Measurements from ENCODE around the gene EPHB2. TPM values are rescaled to one million over a fixed set of nuclear protein-coding genes. Genes with fewer than 3 reads are reported as not detected.

Gene EPHB2
- total RNA-seq, 1 donor from 2014 or later: 6.0 TPM

DNA sequence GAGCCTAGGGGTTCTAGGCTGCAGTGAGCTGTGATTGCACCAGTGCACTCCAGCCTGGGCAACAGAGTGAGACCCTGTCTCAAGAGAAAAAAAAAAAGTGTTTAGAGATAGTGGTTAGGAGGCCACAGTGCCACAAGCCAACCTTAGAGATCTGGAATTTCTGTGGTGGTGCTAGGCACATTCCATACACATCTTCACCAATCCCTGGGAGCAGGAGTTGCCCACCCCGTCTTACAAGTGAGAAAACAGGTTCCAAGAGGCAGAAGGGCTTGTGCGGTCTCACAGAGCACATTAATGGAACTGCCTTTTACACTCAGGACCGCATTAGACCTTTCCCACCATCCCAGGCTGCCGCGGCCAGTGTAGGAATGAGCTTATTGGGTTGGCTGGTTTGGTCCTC, 93.2 kb downstream of the EPHB2 start:
- TF ChIP-seq, protein P1, sequence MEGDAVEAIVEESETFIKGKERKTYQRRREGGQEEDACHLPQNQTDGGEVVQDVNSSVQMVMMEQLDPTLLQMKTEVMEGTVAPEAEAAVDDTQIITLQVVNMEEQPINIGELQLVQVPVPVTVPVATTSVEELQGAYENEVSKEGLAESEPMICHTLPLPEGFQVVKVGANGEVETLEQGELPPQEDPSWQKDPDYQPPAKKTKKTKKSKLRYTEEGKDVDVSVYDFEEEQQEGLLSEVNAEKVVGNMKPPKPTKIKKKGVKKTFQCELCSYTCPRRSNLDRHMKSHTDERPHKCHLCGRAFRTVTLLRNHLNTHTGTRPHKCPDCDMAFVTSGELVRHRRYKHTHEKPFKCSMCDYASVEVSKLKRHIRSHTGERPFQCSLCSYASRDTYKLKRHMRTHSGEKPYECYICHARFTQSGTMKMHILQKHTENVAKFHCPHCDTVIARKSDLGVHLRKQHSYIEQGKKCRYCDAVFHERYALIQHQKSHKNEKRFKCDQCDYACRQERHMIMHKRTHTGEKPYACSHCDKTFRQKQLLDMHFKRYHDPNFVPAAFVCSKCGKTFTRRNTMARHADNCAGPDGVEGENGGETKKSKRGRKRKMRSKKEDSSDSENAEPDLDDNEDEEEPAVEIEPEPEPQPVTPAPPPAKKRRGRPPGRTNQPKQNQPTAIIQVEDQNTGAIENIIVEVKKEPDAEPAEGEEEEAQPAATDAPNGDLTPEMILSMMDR (IDR thresholded peaks at IDR 0.05): no peak

DNA sequence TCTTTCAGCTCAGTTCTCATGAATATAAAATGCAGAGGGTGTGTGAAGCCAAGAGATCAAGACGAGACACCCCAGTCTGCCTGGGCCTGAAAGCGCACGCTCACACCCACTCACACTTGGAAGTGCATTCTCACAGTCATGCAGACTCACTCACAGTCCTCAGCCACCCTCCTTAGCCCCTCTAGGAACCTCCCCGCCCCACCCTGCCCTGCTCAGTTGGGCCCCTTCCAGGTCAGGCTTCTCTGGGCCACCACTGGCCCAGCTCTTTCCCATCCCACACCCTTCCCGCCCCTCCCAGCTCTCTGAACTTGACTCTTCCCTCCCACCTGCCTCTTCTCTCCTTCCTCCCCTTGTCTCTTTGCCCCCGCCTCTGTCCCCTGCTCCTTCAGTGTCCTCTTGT, 93.8 kb downstream of the EPHB2 start:
- Histone ChIP-seq H3K4me1 (no peaks in the 10 kb centered on the region), H3K27ac (no peak overlapping the region), H3K36me3 (no peaks in the 10 kb centered on the region), H3K27me3 (no peaks in the 10 kb centered on the region), H3K4me3 (no peak overlapping the region), H3K9me3 (no peaks in the 10 kb centered on the region)
- DNase-seq (no peak), ATAC-seq (no peak)
- TF ChIP-seq, protein P1 (IDR thresholded peaks at IDR 0.05): no peak
- intact Hi-C loops (cut with DNase I): no loop called here

More for the DNA sequence above, 93.2 kb downstream of the EPHB2 start:
- Histone ChIP-seq H3K4me1 (no peaks in the 10 kb centered on the region), H3K36me3 (no peaks in the 10 kb centered on the region), H3K27me3 (no peaks in the 10 kb centered on the region), H3K4me3 (no peak overlapping the region), H3K9me3 (no peaks in the 10 kb centered on the region), H3K27ac (no peak overlapping the region)
- ATAC-seq: no peak
- intact Hi-C loops (cut with DNase I): no loop called here
- no peak for DNase-seq

DNA sequence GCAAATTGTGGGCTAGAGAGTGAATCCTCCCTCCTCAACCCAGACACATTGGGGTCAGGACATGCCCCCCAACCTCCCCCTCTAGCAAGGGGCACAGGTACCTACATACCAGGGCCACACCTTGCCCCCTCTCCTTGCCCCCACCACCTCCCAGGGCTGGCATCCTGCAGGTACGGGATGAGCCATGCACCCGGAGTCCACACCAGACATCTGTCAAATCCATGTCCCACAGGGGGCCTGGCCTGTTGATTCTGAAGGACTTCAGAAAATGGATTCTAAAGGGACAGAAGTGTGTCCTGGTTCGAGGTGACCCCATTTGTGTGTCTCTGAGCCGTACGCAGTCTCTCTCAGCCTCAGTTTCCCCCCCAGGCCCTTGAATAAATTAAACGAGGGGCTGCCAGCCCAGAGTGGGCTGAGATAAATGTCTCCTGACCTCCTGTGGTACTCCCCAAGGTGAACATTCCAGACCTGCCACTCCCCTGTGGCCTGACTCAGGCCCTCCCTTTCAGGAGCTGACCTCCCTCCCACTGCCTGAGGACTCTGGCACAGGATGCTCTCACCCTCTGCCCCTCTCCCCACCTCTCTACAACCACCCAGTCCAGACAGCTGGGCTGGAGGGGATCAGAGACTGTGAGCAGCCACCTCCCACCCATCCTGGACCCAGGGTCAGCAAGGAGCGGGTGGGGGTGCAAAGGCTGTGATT, 94.5 kb downstream of the EPHB2 start:
- TF ChIP-seq, protein P1 (IDR thresholded peaks at IDR 0.05): no peak
- no peaks in the 10 kb centered on the region for H3K36me3 ChIP-seq
- H3K9me3 ChIP-seq: no peaks in the 10 kb centered on the region
- H3K27me3 ChIP-seq: no peaks in the 10 kb centered on the region
- H3K4me1 ChIP-seq: no peaks in the 10 kb centered on the region
- no peak overlapping the region for H3K4me3 ChIP-seq
- H3K27ac ChIP-seq: no peak overlapping the region
- intact Hi-C loops (cut with DNase I): no loop called here
- DNase-seq (no peak), ATAC-seq (no peak)

DNA sequence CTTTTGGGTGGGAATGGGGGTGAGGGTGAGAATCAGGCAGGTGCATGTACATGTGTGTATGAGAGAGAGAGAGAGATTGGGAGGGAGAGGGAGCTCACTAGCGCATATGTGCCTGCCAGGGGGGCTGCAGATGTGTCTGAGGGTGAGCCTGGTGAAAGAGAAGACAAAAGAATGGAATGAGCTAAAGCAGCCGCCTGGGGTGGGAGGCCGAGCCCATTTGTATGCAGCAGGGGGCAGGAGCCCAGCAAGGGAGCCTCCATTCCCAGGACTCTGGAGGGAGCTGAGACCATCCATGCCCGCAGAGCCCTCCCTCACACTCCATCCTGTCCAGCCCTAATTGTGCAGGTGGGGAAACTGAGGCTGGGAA, 95.0 kb downstream of the EPHB2 start:
- Histone ChIP-seq H3K27ac (no peak overlapping the region), H3K4me3 (no peak overlapping the region), H3K4me1 (no peaks in the 10 kb centered on the region), H3K27me3 (no peaks in the 10 kb centered on the region), H3K9me3 (no peaks in the 10 kb centered on the region), H3K36me3 (no peaks in the 10 kb centered on the region)
- ATAC-seq: no peak
- no peak for DNase-seq
- TF ChIP-seq, protein P1 (IDR thresholded peaks at IDR 0.05): no peak
- intact Hi-C loops (cut with DNase I): no loop called here

DNA sequence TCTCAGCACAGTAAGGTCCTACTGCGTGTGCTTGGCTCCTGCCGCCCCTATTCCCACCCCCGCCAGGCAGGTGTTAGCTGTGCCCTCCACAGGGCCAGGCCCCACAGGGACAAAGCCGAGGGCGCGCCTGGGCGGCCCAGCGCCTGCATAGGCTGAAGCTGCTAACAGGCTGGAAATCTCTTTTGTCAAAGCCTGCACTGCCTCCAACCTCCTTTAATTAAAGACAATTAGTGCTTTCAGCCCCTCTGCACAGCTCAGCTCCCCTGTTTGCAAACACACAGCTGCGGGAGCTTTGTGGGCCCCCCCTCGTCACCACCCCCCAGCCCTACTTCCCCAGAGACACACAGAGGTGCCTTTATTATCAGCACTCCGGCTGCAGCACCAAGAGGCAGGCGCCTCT, 95.9 kb downstream of the EPHB2 start:
- DNase-seq (no peak), ATAC-seq (no peak)
- TF ChIP-seq, protein P1 (IDR thresholded peaks at IDR 0.05): no peak
- no peaks in the 10 kb centered on the region for H3K27me3 ChIP-seq
- no peaks in the 10 kb centered on the region for H3K9me3 ChIP-seq
- no peaks in the 10 kb centered on the region for H3K36me3 ChIP-seq
- no peak overlapping the region for H3K27ac ChIP-seq
- intact Hi-C loops (cut with DNase I): no loop called here
- no peak overlapping the region for H3K4me3 ChIP-seq
- H3K4me1 ChIP-seq: no peaks in the 10 kb centered on the region

DNA sequence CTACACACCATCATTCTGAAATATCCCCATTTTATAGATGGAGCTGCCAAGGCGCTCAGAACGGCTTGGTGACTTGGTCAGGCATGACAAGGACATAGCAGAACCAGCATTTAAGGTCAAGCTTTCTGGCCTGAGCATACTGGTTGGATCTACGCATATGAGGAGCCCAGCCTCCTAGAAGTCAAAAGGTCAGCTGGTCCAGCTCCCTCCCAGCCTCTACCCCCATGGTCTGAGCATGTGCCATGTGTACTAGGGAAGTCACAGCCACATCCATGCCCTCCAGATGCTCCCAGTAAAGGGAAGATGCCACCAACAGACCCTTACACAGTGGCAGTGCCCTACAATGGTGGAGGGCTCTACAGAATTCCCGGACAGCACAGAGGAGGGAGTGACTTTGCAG, 96.7 kb downstream of the EPHB2 start:
- Histone ChIP-seq H3K4me1 (no peaks in the 10 kb centered on the region), H3K27me3 (no peaks in the 10 kb centered on the region), H3K36me3 (no peaks in the 10 kb centered on the region), H3K27ac (no peak overlapping the region), H3K4me3 (no peak overlapping the region), H3K9me3 (no peaks in the 10 kb centered on the region)
- TF ChIP-seq, protein P1 (IDR thresholded peaks at IDR 0.05): no peak
- DNase-seq: no peak
- intact Hi-C loops (cut with DNase I): no loop called here
- ATAC-seq: no peak

Measured in upper lobe of right lung (tissue), 1 donor.